Measurements from ENCODE around the gene CYFIP1.

CYFIP1 gene

DNA sequence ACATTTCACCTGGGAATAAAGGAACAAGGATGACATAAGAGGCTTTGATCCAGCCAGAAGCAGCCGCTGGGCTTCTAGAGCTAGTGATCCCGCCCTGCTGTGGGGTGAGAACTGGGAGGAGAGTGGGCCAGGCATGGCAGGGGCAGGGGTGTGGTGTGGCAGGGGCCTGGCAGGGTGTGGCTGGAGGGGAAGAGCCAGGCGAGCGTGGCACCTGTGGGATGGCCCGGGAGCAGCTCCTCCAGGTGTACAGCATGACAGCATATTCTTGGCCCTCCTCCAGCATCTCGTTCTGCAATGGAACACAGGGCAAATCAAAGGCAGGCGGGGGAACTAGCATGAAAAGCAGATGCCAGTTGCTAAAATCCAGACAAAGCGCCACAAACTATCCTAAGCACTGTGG is 35.5 kb downstream of the CYFIP1 start:
- Histone ChIP-seq H3K4me1 (no peaks in the 10 kb centered on the region), H2AFZ (no peak overlapping the region), H3K4me3 (ENCODE audit: low read depth, low read length) (no peak overlapping the region), H3K9me3 (ENCODE audit: control insufficient read depth, low read length) (no peaks in the 10 kb centered on the region), H3K9ac (no peak overlapping the region), H3K27me3 (ENCODE audit: control insufficient read depth, insufficient read depth, low read length) (no peaks in the 10 kb centered on the region), H3K79me2 (peaks cover 8% of the 10 kb centered on the region), H3K27ac (no peak overlapping the region), H3K4me2 (ENCODE audit: low read length) (no peak overlapping the region), H3K36me3 (ENCODE audit: control insufficient read depth, insufficient read depth, low read length) (no peaks in the 10 kb centered on the region)
- TF ChIP-seq, protein P1, sequence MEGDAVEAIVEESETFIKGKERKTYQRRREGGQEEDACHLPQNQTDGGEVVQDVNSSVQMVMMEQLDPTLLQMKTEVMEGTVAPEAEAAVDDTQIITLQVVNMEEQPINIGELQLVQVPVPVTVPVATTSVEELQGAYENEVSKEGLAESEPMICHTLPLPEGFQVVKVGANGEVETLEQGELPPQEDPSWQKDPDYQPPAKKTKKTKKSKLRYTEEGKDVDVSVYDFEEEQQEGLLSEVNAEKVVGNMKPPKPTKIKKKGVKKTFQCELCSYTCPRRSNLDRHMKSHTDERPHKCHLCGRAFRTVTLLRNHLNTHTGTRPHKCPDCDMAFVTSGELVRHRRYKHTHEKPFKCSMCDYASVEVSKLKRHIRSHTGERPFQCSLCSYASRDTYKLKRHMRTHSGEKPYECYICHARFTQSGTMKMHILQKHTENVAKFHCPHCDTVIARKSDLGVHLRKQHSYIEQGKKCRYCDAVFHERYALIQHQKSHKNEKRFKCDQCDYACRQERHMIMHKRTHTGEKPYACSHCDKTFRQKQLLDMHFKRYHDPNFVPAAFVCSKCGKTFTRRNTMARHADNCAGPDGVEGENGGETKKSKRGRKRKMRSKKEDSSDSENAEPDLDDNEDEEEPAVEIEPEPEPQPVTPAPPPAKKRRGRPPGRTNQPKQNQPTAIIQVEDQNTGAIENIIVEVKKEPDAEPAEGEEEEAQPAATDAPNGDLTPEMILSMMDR (IDR thresholded peaks at IDR 0.05), result no peak

DNA sequence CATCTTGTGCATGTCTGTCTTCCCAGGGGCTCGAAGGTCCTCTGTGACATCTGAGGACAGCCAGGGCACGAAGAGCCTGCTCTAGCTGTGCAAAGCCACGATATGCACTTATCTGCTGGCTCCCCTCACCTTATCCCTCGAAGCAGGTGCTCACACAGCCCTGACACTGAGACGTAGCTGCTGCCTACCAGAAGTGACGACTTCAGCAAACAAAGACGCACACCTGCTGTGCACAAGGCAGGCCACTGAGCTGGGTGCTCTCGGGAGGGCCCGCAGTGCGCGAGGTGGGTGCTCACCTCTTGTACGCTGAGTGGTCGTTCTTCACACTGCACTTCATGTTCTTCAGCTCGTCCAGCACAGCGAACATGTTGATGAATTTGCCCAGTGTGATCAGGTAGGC is 37.3 kb downstream of the CYFIP1 start:
- no peak overlapping the region for H3K9ac ChIP-seq
- no peak overlapping the region for H3K4me3 ChIP-seq (ENCODE audit: low read depth, low read length)
- no peaks in the 10 kb centered on the region for H3K36me3 ChIP-seq (ENCODE audit: control insufficient read depth, insufficient read depth, low read length)
- no peaks in the 10 kb centered on the region for H3K9me3 ChIP-seq (ENCODE audit: control insufficient read depth, low read length)
- TF ChIP-seq, protein P1 (IDR thresholded peaks at IDR 0.05), result no peak
- H3K27ac ChIP-seq, result no peak overlapping the region
- peaks cover 6% of the 10 kb centered on the region for H3K79me2 ChIP-seq
- no peaks in the 10 kb centered on the region for H3K4me1 ChIP-seq
- no peaks in the 10 kb centered on the region for H3K27me3 ChIP-seq (ENCODE audit: control insufficient read depth, insufficient read depth, low read length)
- H2AFZ ChIP-seq, result no peak overlapping the region
- no peak overlapping the region for H3K4me2 ChIP-seq (ENCODE audit: low read length)

- no peaks in the 10 kb centered on the region for H3K36me3 ChIP-seq (ENCODE audit: control insufficient read depth, insufficient read depth, low read length)
Observed at GRCh38 chr15:22942306-22942855, 37.8 kb downstream of the CYFIP1 start.

GRCh38 chr15:22941179-22941578 is 39.0 kb downstream of the CYFIP1 start:
- no peaks in the 10 kb centered on the region for H3K9me3 ChIP-seq (ENCODE audit: control insufficient read depth, low read length)
- no peaks in the 10 kb centered on the region for H3K27me3 ChIP-seq (ENCODE audit: control insufficient read depth, insufficient read depth, low read length)
- H3K4me1 ChIP-seq, result no peaks in the 10 kb centered on the region
- H3K27ac ChIP-seq, result no peak overlapping the region
- peaks cover 3% of the 10 kb centered on the region for H3K79me2 ChIP-seq
- TF ChIP-seq, protein P1 (IDR thresholded peaks at IDR 0.05), result no peak
- no peak overlapping the region for H3K4me2 ChIP-seq (ENCODE audit: low read length)
- no peak overlapping the region for H2AFZ ChIP-seq
- no peaks in the 10 kb centered on the region for H3K36me3 ChIP-seq (ENCODE audit: control insufficient read depth, insufficient read depth, low read length)
- no peak overlapping the region for H3K9ac ChIP-seq
- no peak overlapping the region for H3K4me3 ChIP-seq (ENCODE audit: low read depth, low read length)

More at GRCh38 chr15:22942306-22942855, 37.8 kb downstream of the CYFIP1 start:
- Histone ChIP-seq H3K4me2 (ENCODE audit: low read length) (no peak overlapping the region), H3K79me2 (peaks cover 3% of the 10 kb centered on the region), H3K9ac (no peak overlapping the region), H3K27me3 (ENCODE audit: control insufficient read depth, insufficient read depth, low read length) (no peaks in the 10 kb centered on the region), H3K4me3 (ENCODE audit: low read depth, low read length) (no peak overlapping the region), H2AFZ (no peak overlapping the region), H3K27ac (no peak overlapping the region), H3K9me3 (ENCODE audit: control insufficient read depth, low read length) (no peaks in the 10 kb centered on the region), H3K4me1 (no peaks in the 10 kb centered on the region)
- TF ChIP-seq, protein P1 (IDR thresholded peaks at IDR 0.05), result no peak

DNA sequence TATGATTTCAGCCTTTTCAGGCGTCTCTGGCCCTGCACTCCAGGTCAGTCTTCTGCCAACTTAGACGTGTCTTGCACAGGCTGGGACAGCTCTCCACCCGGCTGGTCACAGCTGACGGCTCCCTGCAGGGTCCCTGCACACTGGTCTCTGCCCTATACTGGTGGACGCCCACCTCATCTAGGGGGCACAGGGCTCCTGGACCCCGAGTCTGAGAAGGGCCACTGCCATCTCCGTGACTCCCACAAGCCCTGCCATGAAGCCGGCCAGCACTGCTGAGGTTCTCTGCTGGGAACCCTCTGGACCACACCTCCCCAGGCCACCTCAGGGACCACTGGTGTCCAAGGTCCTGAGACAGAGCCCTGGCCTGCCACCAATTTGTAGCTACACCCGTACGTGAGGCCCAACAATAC is 40.5 kb downstream of the CYFIP1 start:
- no peaks in the 10 kb centered on the region for H3K27me3 ChIP-seq (ENCODE audit: control insufficient read depth, insufficient read depth, low read length)
- no peaks in the 10 kb centered on the region for H3K79me2 ChIP-seq
- TF ChIP-seq, protein P1 (IDR thresholded peaks at IDR 0.05), result no peak
- no peak overlapping the region for H3K27ac ChIP-seq
- no peak overlapping the region for H3K4me2 ChIP-seq (ENCODE audit: low read length)
- no peaks in the 10 kb centered on the region for H3K9me3 ChIP-seq (ENCODE audit: control insufficient read depth, low read length)
- no peaks in the 10 kb centered on the region for H3K4me1 ChIP-seq
- H2AFZ ChIP-seq, result no peak overlapping the region
- H3K36me3 ChIP-seq (ENCODE audit: control insufficient read depth, insufficient read depth, low read length), result no peaks in the 10 kb centered on the region
- no peak overlapping the region for H3K9ac ChIP-seq
- no peak overlapping the region for H3K4me3 ChIP-seq (ENCODE audit: low read depth, low read length)
